Ovary (tissue), 9 donors: ENCODE measurements around the gene DCAF11. TPM values are rescaled to one million over a fixed set of nuclear protein-coding genes. Genes with fewer than 3 reads are reported as not detected.

Experiments used
- DNase-seq, 5 donors: peaks; one replicate each; pipeline ENCODE4 v3.0.0-alpha.2; 2019 to 2020
- H3K27ac ChIP-seq, 2 donors: fragments of 200-600 bp; one replicate each; pipeline versions ENCODE4 v1.5.1 to v1.8.0; 2019 to 2022
- H3K27me3 ChIP-seq: fragments of 200-600 bp; one replicate; pipeline ENCODE4 v1.8.0; 2022
- H3K36me3 ChIP-seq: fragments of 200-600 bp; sonication (generic); one replicate; pipeline ENCODE4 v1.5.1; 2019
- H3K4me1 ChIP-seq: one replicate; pipeline ENCODE4 v1.8.1; 2013; ENCODE audit warnings: mild to moderate bottlenecking, moderate library complexity; ENCODE audit not compliant: insufficient read depth
- H3K4me3 ChIP-seq: fragments of 200-600 bp; sonication (generic); one replicate; pipeline ENCODE4 v1.5.1; 2017
- H3K9me3 ChIP-seq, 2 donors: fragments of 200-600 bp in 1 of 2; sonication (generic) in 1 of 2; one replicate each; pipeline versions ENCODE4 v1.5.1 to v1.8.1; 2013 to 2019; ENCODE audit warnings: mild to moderate bottlenecking in 1 of 2, moderate library complexity in 1 of 2
- EP300 ChIP-seq: sonication (generic); formaldehyde crosslinking; IDR thresholded peaks from one replicate; pipeline ENCODE4 v1.6.1; 2017; ENCODE audit warnings: antibody characterized with exemption
- POLR2A ChIP-seq: fragments of 450-650 bp; IDR thresholded peaks from one replicate; pipeline ENCODE4 v1.6.1; 2017; ENCODE audit warnings: antibody characterized with exemption, mild to moderate bottlenecking, moderate library complexity
- WGBS, 3 donors: extraction: QIAGEN DNeasy Blood & Tissue Kit in 1 of 3; methylation state at CpG; one replicate each; pipeline versions ENCODE4 v1.1.5 to v1.1.7; 2013 to 2017; 5-methylcytosine and 5-hydroxymethylcytosine counted together
- intact Hi-C, 4 donors: fragments of 100-400 bp; cut with DNase I; formaldehyde crosslinking; loops; one replicate each; pipeline versions ENCODE4 v1.11.0 to v1.15.1; 2022 to 2023
- polyA plus RNA-seq, 2 donors: library from polyadenylated mRNA; stranded (reverse); fragments of 200-250 nt in 1 of 2; fragments of 350-450 nt in 1 of 2; fragmentation: Illumina TruSeq in 1 of 2; extraction: RNeasy Lipid Tissue Mini Kit (QIAGEN cat#74804) in 1 of 2; gene quantifications; one replicate each; pipeline ENCODE4 v1.2.3, GENCODE V29; 2013 to 2014
- total RNA-seq, 7 donors: library from RNA; depleted of rRNA in 2 of 7; stranded (reverse); fragments of >200 nt in 2 of 7; fragmentation: NEBNext Ultra II Directional in 3 of 7; extraction: Animal tissue kit (Norgen Biotek cat#: 25700) in 3 of 7; gene quantifications; one replicate each; pipeline versions ENCODE4 v1.1.0 to v1.2.4, GENCODE V29; 2016 to 2023
- TF ChIP-seq, protein P1 (sequence below), 3 donors: fragments of 450-650 bp in 2 of 3; fragments of 200-600 bp in 1 of 3; IDR thresholded peaks; one replicate each; pipeline versions ENCODE4 v1.5.1 to v1.8.0; 2016 to 2022; ENCODE audit warnings: antibody characterized with exemption in 3 of 3, mild to moderate bottlenecking in 1 of 3
- donor health status: DM: no; HTN: no; CAD: no; lungs with moderate emphysema.
- donor health status: DM: no; HTN: no; CAD: no.
- donor health status: Bipolar disorder and iron deficiency.
- donor health status: DM: yes; HTN: yes; CAD: no.
- donor health status: DM: no; HTN: no; CAD: no.
- donor health status: DM: yes; HTN: yes; CAD: no.

The DCAF11 gene
- total and polyA plus RNA-seq, 9 donors, result 34.7 to 71.4 (median 51.5) TPM

- Histone ChIP-seq H3K36me3 (no peaks in the 10 kb centered on the region), H3K4me3 (no peak overlapping the region), H3K27ac (peak overlapping the region in 1 of 2 donors; percentile 84), H3K4me1 (peaks cover 8% of the 10 kb centered on the region), H3K9me3 (no peaks in the 10 kb centered on the region), H3K27me3 (no peaks in the 10 kb centered on the region)
- intact Hi-C loops, result loop anchor here in 1 of 4 donors (5.0 kb wide), 1 partner anchor 103 kb away; no protein-coding TSS in a partner anchor
- TF ChIP-seq, protein P1, sequence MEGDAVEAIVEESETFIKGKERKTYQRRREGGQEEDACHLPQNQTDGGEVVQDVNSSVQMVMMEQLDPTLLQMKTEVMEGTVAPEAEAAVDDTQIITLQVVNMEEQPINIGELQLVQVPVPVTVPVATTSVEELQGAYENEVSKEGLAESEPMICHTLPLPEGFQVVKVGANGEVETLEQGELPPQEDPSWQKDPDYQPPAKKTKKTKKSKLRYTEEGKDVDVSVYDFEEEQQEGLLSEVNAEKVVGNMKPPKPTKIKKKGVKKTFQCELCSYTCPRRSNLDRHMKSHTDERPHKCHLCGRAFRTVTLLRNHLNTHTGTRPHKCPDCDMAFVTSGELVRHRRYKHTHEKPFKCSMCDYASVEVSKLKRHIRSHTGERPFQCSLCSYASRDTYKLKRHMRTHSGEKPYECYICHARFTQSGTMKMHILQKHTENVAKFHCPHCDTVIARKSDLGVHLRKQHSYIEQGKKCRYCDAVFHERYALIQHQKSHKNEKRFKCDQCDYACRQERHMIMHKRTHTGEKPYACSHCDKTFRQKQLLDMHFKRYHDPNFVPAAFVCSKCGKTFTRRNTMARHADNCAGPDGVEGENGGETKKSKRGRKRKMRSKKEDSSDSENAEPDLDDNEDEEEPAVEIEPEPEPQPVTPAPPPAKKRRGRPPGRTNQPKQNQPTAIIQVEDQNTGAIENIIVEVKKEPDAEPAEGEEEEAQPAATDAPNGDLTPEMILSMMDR (IDR thresholded peaks at IDR 0.05), result no peak
- no peak for TF ChIP-seq EP300
- TF ChIP-seq POLR2A, result no peak
- DNase-seq, result no peak
- WGBS, 3 donors, result 82 to 86% (median 83%) methylated on average over 11 of the region's 11 CpGs
These were observed 45.4 kb downstream of the DCAF11 start for GRCh38 chr14:24159777-24160498.

- no peak overlapping the region for H3K4me3 ChIP-seq
- no peaks in the 10 kb centered on the region for H3K27me3 ChIP-seq
- H3K9me3 ChIP-seq, result no peaks in the 10 kb centered on the region
- no peaks in the 10 kb centered on the region for H3K36me3 ChIP-seq
- peaks cover 8% of the 10 kb centered on the region for H3K4me1 ChIP-seq
- intact Hi-C loops, result loop anchor here in 1 of 4 donors (5.0 kb wide), 1 partner anchor 103 kb away; no protein-coding TSS in a partner anchor
- WGBS, 3 donors, result 79 to 89% (median 84%) methylated on average over 4 of the region's 4 CpGs
- DNase-seq, result no peak
- H3K27ac ChIP-seq, result peak overlapping the region; percentile 71 to 84
- TF ChIP-seq EP300 (no peak), POLR2A (no peak)
These were observed 45.9 kb downstream of the DCAF11 start for GRCh38 chr14:24160499-24160849.

GRCh38 chr14:24160850-24161804, 46.5 kb downstream of the DCAF11 start, which contains the start of gene IRF9:
IRF9 (plus strand) TSS chr14:24161265; CDS start chr14:24162145, 880 bp downstream.
- peak; percentile 93 to 96 (median 96) for DNase-seq
- no peaks in the 10 kb centered on the region for H3K36me3 ChIP-seq

GRCh38 chr14:24162093-24162492, 47.5 kb downstream of the DCAF11 start:
- WGBS, 3 donors, result 2 to 9% (median 3%) methylated on average over 8 of the region's 8 CpGs
- DNase-seq, result peak in 1 of 5 donors; percentile 42

More at GRCh38 chr14:24160850-24161804, 46.5 kb downstream of the DCAF11 start, which contains the start of gene IRF9:
- peaks cover 8% of the 10 kb centered on the region for H3K4me1 ChIP-seq
- WGBS, 3 donors, result 0 to 2% (median 0%) methylated on average over 12 of the region's 12 CpGs
- TF ChIP-seq, protein P1 (IDR thresholded peaks at IDR 0.05), result peak; percentile 96 to 99 (median 97)
- peak; percentile 73 for TF ChIP-seq EP300
- TF ChIP-seq POLR2A, result peak; percentile 51
- peak within 1 kb of the TSS; percentile 84 for H3K4me3 ChIP-seq
- peak within 1 kb of the TSS; percentile 71 to 84 for H3K27ac ChIP-seq
- intact Hi-C loops, result loop anchor here in 1 of 4 donors (5.0 kb wide), 1 partner anchor 104 kb away; no protein-coding TSS in a partner anchor
- H3K27me3 ChIP-seq, result no peaks in the 10 kb centered on the region
- no peaks in the 10 kb centered on the region for H3K9me3 ChIP-seq

More at GRCh38 chr14:24162093-24162492, 47.5 kb downstream of the DCAF11 start:
- TF ChIP-seq POLR2A (no peak), EP300 (no peak)
- TF ChIP-seq, protein P1 (IDR thresholded peaks at IDR 0.05), result no peak
- no peaks in the 10 kb centered on the region for H3K36me3 ChIP-seq
- peaks cover 8% of the 10 kb centered on the region for H3K4me1 ChIP-seq
- intact Hi-C loops, result loop anchor here in 1 of 4 donors (5.0 kb wide), 1 partner anchor 105 kb away; no protein-coding TSS in a partner anchor
- H3K4me3 ChIP-seq, result peak overlapping the region; percentile 84
- H3K27me3 ChIP-seq, result no peaks in the 10 kb centered on the region
- peak overlapping the region; percentile 71 to 84 for H3K27ac ChIP-seq
- no peaks in the 10 kb centered on the region for H3K9me3 ChIP-seq
